Keratinocyte (primary cell): ENCODE results near the gene RPL38. TPM values are rescaled to one million over a fixed set of nuclear protein-coding genes. Genes with fewer than 3 reads are reported as not detected.

ENCODE experiments used
- DNase-seq: peaks from one replicate; pipeline ENCODE4 v3.0.0-alpha.2; 2011; ENCODE audit warnings: low read depth, missing footprints, low spot score
- FAIRE-seq: peaks from 2 replicates; lab custom pipeline; 2011; peaks lifted over from hg19 to GRCh38; lab: Jason Lieb, UNC
- H2AFZ ChIP-seq: 2 replicates; pipeline ENCODE4 v1.6.0; 2012; ENCODE audit warnings: low read length, control low read depth, inconsistent platforms; ENCODE audit not compliant: control insufficient read depth
- H3K27ac ChIP-seq: 2 replicates; pipeline ENCODE4 v1.5.1; 2011; ENCODE audit warnings: low read length; ENCODE audit not compliant: control insufficient read depth, insufficient read depth
- H3K27me3 ChIP-seq: 3 replicates; pipeline ENCODE4 v1.6.0; 2011; ENCODE audit warnings: low read length; ENCODE audit not compliant: control insufficient read depth, insufficient read depth; ENCODE audit errors: extremely low read depth
- H3K36me3 ChIP-seq, 2 experiments: 2 replicates in 1 of 2; 3 replicates in 1 of 2; pipeline ENCODE4 v1.5.1; 2011; ENCODE audit warnings: low read length in 2 of 2, mild to moderate bottlenecking in 1 of 2; ENCODE audit not compliant: control insufficient read depth in 2 of 2, insufficient read depth in 2 of 2; ENCODE audit errors: extremely low read depth in 1 of 2
- H3K4me1 ChIP-seq: 3 replicates; pipeline ENCODE4 v1.5.1; 2011; ENCODE audit warnings: low read length; ENCODE audit not compliant: control insufficient read depth, insufficient read depth; ENCODE audit errors: extremely low read depth
- H3K4me2 ChIP-seq: 3 replicates; pipeline ENCODE4 v1.6.0; 2011; ENCODE audit warnings: low read depth, low read length; ENCODE audit not compliant: control insufficient read depth, insufficient read depth; ENCODE audit errors: extremely low read depth
- H3K4me3 ChIP-seq, 3 experiments: fragments of 200-600 bp in 1 of 3; sonication (generic) in 1 of 3; 2 replicates in 2 of 3; 3 replicates in 1 of 3; pipeline ENCODE4 v1.5.1; 2011 to 2016; ENCODE audit warnings: low read length in 3 of 3, mild to moderate bottlenecking in 3 of 3, control low read depth in 2 of 3, inconsistent platforms in 1 of 3, low read depth in 1 of 3, mixed read lengths in 1 of 3, mixed run types in 1 of 3, moderate library complexity in 1 of 3; ENCODE audit not compliant: control insufficient read depth in 2 of 3, insufficient read depth in 2 of 3; ENCODE audit errors: extremely low read depth in 1 of 3
- H3K79me2 ChIP-seq: 2 replicates; pipeline ENCODE4 v1.6.0; 2012; ENCODE audit warnings: low read length; ENCODE audit not compliant: control insufficient read depth, insufficient read depth
- H3K9ac ChIP-seq: 3 replicates; pipeline ENCODE4 v1.6.0; 2011; ENCODE audit warnings: low read length; ENCODE audit not compliant: control insufficient read depth, insufficient read depth; ENCODE audit errors: extremely low read depth
- H3K9me1 ChIP-seq: 3 replicates; pipeline ENCODE4 v1.6.0; 2011; ENCODE audit warnings: low read length; ENCODE audit not compliant: control insufficient read depth, insufficient read depth; ENCODE audit errors: extremely low read depth
- H3K9me3 ChIP-seq: 2 replicates; pipeline ENCODE4 v1.5.1; 2012; ENCODE audit warnings: low read depth, low read length; ENCODE audit not compliant: control insufficient read depth
- H4K20me1 ChIP-seq: 3 replicates; pipeline ENCODE4 v1.6.0; 2011; ENCODE audit warnings: low read length; ENCODE audit not compliant: control insufficient read depth, insufficient read depth; ENCODE audit errors: extremely low read depth
- EZH2 ChIP-seq: IDR thresholded peaks from one replicate; pipeline ENCODE4 v1.6.1; 2012; ENCODE audit warnings: inconsistent platforms, mild to moderate bottlenecking, low read length, moderate library complexity
- dilution Hi-C: fragments of 300-500 bp; cut with MboI; formaldehyde crosslinking; loops from one replicate; pipeline ENCODE4 v1.7.0; 2020; ENCODE audit warnings: low sequenced_read_pairs; ENCODE audit not compliant: extremely low pct_ligation_motif_present
- polyA plus RNA-seq, 5 experiments: library from polyadenylated mRNA; depleted of rRNA in 3 of 5; stranded (reverse) in 3 of 5; stranded (forward) in 1 of 5; unstranded in 1 of 5; fragments of >200 nt; gene quantifications; 1 replicate in 1 of 5; 2 replicates in 3 of 5; 3 replicates in 1 of 5; pipeline versions ENCODE4 v1.2.1 to v1.2.3, GENCODE V29; 2011 to 2012; ENCODE audit warnings: missing spikeins in 2 of 5, low read depth in 1 of 5, low replicate concordance in 1 of 5
- TF ChIP-seq, protein P1 (sequence below), 3 experiments: IDR thresholded peaks in 1 of 3; conservative IDR thresholded peaks in 1 of 3; optimal IDR thresholded peaks in 1 of 3; 2 replicates in 2 of 3; 3 replicates in 1 of 3; pipeline versions ENCODE3 to v1.5.1; 2011; ENCODE audit warnings: low read length in 3 of 3, mild to moderate bottlenecking in 3 of 3, moderate library complexity in 2 of 3, control low read depth in 1 of 3, inconsistent platforms in 1 of 3; ENCODE audit not compliant: insufficient read depth in 2 of 3; ENCODE audit errors: extremely low read depth in 1 of 3

RPL38 gene
- polyA plus RNA-seq, 1 donor (not counting 4 experiments of a cell fraction or from before 2014, with no cell fraction given), result 1,779 TPM

GRCh38 chr17:74164446-74165045 lies 38.9 kb upstream of the RPL38 start:
- H3K4me2 ChIP-seq, result no peak overlapping the region
- H3K36me3 ChIP-seq, result no peaks in the 10 kb centered on the region
- no peaks in the 10 kb centered on the region for H4K20me1 ChIP-seq
- H3K9me1 ChIP-seq, result no peaks in the 10 kb centered on the region
- dilution Hi-C loops, result no loop called here
- H3K79me2 ChIP-seq, result no peaks in the 10 kb centered on the region
- FAIRE-seq (no peak), DNase-seq (no peak)
- H3K4me1 ChIP-seq, result no peaks in the 10 kb centered on the region
- H3K4me3 ChIP-seq, result no peak overlapping the region
- H3K9ac ChIP-seq, result no peak overlapping the region
- H3K9me3 ChIP-seq, result no peaks in the 10 kb centered on the region
- H3K27me3 ChIP-seq, result peaks cover 6% of the 10 kb centered on the region
- TF ChIP-seq EZH2, result no peak
- TF ChIP-seq, protein P1, sequence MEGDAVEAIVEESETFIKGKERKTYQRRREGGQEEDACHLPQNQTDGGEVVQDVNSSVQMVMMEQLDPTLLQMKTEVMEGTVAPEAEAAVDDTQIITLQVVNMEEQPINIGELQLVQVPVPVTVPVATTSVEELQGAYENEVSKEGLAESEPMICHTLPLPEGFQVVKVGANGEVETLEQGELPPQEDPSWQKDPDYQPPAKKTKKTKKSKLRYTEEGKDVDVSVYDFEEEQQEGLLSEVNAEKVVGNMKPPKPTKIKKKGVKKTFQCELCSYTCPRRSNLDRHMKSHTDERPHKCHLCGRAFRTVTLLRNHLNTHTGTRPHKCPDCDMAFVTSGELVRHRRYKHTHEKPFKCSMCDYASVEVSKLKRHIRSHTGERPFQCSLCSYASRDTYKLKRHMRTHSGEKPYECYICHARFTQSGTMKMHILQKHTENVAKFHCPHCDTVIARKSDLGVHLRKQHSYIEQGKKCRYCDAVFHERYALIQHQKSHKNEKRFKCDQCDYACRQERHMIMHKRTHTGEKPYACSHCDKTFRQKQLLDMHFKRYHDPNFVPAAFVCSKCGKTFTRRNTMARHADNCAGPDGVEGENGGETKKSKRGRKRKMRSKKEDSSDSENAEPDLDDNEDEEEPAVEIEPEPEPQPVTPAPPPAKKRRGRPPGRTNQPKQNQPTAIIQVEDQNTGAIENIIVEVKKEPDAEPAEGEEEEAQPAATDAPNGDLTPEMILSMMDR (optimal IDR thresholded peaks at IDR 0.05 in 1 of 3, IDR thresholded peaks at IDR 0.05 in 1 of 3, conservative IDR thresholded peaks at IDR 0.05 in 1 of 3; ENCODE audit: extremely low read depth in 1 of 3, insufficient read depth in 2 of 3, low read length in 3 of 3), result no peak
- H2AFZ ChIP-seq, result no peak overlapping the region
- H3K27ac ChIP-seq, result no peak overlapping the region

DNA sequence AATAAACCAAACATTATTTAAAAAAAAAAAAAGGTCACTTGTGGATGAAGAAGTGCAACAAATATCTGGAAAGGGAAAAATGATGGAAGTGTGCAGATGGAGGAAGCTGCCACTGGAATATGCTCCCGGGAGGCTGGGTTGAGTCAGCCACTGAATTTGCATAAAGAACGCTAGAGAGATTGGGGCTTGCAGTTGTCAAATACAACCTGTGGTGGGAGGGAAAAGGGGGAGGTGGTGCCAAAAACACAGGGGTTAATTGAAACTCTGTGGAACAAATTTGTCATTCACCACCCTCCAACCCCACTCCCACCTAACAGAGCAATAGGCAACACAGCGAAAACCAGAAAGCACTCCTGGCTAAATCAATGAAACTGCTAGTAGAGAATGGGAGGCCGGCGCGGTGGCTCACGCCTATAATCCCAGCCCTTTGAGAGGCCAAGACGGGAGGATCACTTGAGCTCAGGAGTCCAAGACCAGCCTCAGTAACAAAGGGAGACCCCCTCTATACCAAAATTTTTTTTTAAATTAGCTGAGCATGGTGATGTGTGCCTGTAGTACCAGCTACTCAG lies 37.6 kb upstream of the RPL38 start:
- Histone ChIP-seq H3K9me3 (no peaks in the 10 kb centered on the region), H3K9me1 (no peaks in the 10 kb centered on the region), H2AFZ (no peak overlapping the region), H4K20me1 (no peaks in the 10 kb centered on the region), H3K4me1 (no peaks in the 10 kb centered on the region), H3K36me3 (no peaks in the 10 kb centered on the region), H3K4me2 (no peak overlapping the region), H3K79me2 (no peaks in the 10 kb centered on the region), H3K27me3 (peaks cover 6% of the 10 kb centered on the region), H3K27ac (no peak overlapping the region), H3K9ac (no peak overlapping the region), H3K4me3 (no peak overlapping the region)
- no peak for DNase-seq
- no peak for TF ChIP-seq EZH2
- TF ChIP-seq, protein P1 (optimal IDR thresholded peaks at IDR 0.05 in 1 of 3, IDR thresholded peaks at IDR 0.05 in 1 of 3, conservative IDR thresholded peaks at IDR 0.05 in 1 of 3; ENCODE audit: extremely low read depth in 1 of 3, insufficient read depth in 2 of 3, low read length in 3 of 3), result no peak
- dilution Hi-C loops, result no loop called here
- FAIRE-seq, result no peak
